Central memory CD8-positive, alpha-beta T cell (primary cell): ENCODE data around the gene ARHGAP24.

Experiments used
- ATAC-seq: fragments of 150-1000 bp; cut with Tn5 transposase; replicated peaks from 2 replicates; pipeline ENCODE4 v1.10.0; 2022; ENCODE audit warnings: mild to moderate bottlenecking, moderate FRiP score, moderate number of reproducible peaks; ENCODE audit not compliant: poor library complexity, severe bottlenecking; ENCODE audit errors: extremely low read depth
- DNase-seq, 2 donors: peaks; one replicate each; pipeline ENCODE4 v3.0.0; 2021; ENCODE audit warnings: low spot score in 2 of 2
- H3K27ac Mint-ChIP-seq: one replicate; pipeline ENCODE4 v1.8.0; 2022; ENCODE audit warnings: low read depth, mild to moderate bottlenecking, moderate library complexity, mixed read lengths
- H3K27me3 Mint-ChIP-seq: one replicate; pipeline ENCODE4 v1.8.0; 2022; ENCODE audit warnings: mixed read lengths
- H3K36me3 Mint-ChIP-seq: one replicate; pipeline ENCODE4 v1.8.0; 2022; ENCODE audit warnings: mild to moderate bottlenecking, moderate library complexity, mixed read lengths; ENCODE audit not compliant: insufficient read depth
- H3K4me1 Mint-ChIP-seq: one replicate; pipeline ENCODE4 v1.8.0; 2022; ENCODE audit warnings: mixed read lengths
- H3K4me3 Mint-ChIP-seq: one replicate; pipeline ENCODE4 v1.8.0; 2022; ENCODE audit warnings: mild to moderate bottlenecking, moderate library complexity, mixed read lengths
- H3K9me3 Mint-ChIP-seq: one replicate; pipeline ENCODE4 v1.8.0; 2022; ENCODE audit warnings: mixed read lengths

Gene ARHGAP24

DNA sequence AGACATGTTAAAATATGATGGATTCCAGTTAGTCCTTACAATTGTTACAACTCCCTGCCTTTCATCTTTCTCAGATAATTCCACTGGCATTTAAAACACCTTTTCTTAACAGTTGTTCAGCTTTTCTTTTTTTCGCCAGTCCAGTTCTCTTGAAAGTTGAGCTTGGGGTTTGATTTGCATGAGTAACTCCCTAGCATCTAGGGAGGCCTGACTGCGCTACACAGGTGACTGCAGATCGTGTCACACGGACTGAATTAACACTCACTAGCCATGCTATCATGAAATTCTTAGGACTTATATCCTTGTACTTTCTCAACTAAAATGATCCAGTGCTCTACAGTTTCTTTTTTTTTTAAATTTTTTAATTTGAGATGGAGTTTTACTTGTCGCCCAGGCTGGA, 69.8 kb downstream of the ARHGAP24 start:
- ATAC-seq = no peak

DNA sequence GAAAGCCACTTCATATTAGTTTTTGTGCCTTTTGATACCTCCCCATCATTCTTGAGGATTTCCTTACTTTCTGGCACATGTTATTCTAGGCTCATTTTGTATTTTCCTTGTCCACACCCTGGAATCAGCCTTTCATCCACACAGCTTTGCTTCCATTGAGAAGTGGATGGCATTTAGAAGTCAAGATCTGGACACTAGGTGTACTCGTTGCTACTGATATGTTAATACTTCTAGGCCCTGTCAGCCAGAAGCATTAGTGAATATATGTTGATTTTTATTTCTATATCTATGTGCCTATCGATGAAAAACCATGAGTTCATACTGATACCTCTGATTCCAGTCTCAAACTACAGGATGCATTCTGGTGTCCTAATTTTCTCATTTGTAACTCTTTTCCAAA, 73.2 kb downstream of the ARHGAP24 start:
- ATAC-seq (no peak), DNase-seq (no peak)
- Mint-ChIP-seq H3K4me1 (no peaks in the 10 kb centered on the region), H3K9me3 (peaks cover 11% of the 10 kb centered on the region), H3K36me3 (no peaks in the 10 kb centered on the region), H3K4me3 (no peak overlapping the region), H3K27me3 (no peaks in the 10 kb centered on the region), H3K27ac (no peak overlapping the region)

More for the DNA sequence above, 69.8 kb downstream of the ARHGAP24 start:
- Mint-ChIP-seq H3K9me3 (peaks cover 6% of the 10 kb centered on the region), H3K4me3 (no peak overlapping the region), H3K27me3 (no peaks in the 10 kb centered on the region), H3K27ac (no peak overlapping the region), H3K36me3 (no peaks in the 10 kb centered on the region), H3K4me1 (no peaks in the 10 kb centered on the region)
- DNase-seq = no peak

- H3K4me1 Mint-ChIP-seq = no peaks in the 10 kb centered on the region
- no peaks in the 10 kb centered on the region for H3K36me3 Mint-ChIP-seq
- H3K9me3 Mint-ChIP-seq = peaks cover 10% of the 10 kb centered on the region
- no peak overlapping the region for H3K27ac Mint-ChIP-seq
- H3K4me3 Mint-ChIP-seq = no peak overlapping the region
- no peaks in the 10 kb centered on the region for H3K27me3 Mint-ChIP-seq
- ATAC-seq (no peak), DNase-seq (no peak)
These were observed 73.9 kb downstream of the ARHGAP24 start for GRCh38 chr4:85548841-85549240.

GRCh38 chr4:85555206-85555605, 80.3 kb downstream of the ARHGAP24 start:
- Mint-ChIP-seq H3K4me1 (no peaks in the 10 kb centered on the region), H3K9me3 (peaks cover 18% of the 10 kb centered on the region), H3K27me3 (no peaks in the 10 kb centered on the region), H3K27ac (no peak overlapping the region), H3K4me3 (no peak overlapping the region), H3K36me3 (no peaks in the 10 kb centered on the region)
- DNase-seq = no peak
- ATAC-seq = no peak

GRCh38 chr4:85556283-85556682, 81.3 kb downstream of the ARHGAP24 start:
- no peak for ATAC-seq
- Mint-ChIP-seq H3K9me3 (peaks cover 23% of the 10 kb centered on the region), H3K4me1 (no peaks in the 10 kb centered on the region), H3K36me3 (no peaks in the 10 kb centered on the region), H3K4me3 (no peak overlapping the region), H3K27ac (no peak overlapping the region), H3K27me3 (no peaks in the 10 kb centered on the region)
- no peak for DNase-seq

DNA sequence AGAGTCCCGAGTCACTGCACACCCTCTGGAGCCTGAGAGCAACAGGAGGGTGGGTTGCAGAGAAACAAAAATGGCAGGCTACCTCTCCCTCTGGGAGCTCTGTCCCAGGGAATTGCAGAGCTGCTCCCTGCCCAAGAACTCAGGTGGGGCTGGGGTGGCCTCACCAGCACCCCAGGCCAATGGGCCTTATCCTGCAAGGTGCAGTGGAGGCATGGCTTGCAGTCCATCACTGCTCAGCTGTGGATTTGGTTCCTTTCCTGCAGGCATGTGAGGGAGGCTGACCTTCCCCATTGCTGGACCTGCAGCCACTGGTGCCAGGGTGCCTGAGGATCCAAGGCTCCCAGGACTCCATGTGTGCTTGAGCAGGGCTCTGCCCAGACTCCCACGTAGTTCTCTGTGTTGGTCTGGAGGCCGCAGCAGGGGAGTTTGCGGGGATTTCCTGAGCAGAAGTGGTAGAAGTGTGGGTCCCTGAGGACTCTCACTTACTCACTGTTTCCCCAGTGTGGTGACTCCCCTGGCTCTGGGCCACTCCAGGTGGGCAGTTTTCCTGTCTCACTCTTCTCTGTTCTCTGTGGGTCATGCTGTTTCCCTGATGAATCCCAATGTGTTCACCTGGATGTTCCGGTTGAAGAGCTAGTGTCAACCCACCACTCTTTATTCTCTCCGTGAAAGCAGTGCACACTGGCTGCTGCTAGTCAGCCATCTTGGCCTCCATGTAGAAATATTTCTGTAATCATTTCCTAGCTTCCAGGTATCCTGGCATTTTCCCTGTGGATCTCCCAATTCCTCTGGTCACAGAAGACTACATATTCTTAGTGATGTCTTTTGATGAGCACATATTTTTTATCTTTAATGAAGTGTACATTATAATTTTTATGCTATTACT, 82.3 kb downstream of the ARHGAP24 start:
- no peaks in the 10 kb centered on the region for H3K4me1 Mint-ChIP-seq
- no peak for DNase-seq
- H3K27ac Mint-ChIP-seq = no peak overlapping the region
- no peak for ATAC-seq
- H3K27me3 Mint-ChIP-seq = no peaks in the 10 kb centered on the region
- H3K4me3 Mint-ChIP-seq = no peak overlapping the region
- peaks cover 23% of the 10 kb centered on the region for H3K9me3 Mint-ChIP-seq
- no peaks in the 10 kb centered on the region for H3K36me3 Mint-ChIP-seq

DNA sequence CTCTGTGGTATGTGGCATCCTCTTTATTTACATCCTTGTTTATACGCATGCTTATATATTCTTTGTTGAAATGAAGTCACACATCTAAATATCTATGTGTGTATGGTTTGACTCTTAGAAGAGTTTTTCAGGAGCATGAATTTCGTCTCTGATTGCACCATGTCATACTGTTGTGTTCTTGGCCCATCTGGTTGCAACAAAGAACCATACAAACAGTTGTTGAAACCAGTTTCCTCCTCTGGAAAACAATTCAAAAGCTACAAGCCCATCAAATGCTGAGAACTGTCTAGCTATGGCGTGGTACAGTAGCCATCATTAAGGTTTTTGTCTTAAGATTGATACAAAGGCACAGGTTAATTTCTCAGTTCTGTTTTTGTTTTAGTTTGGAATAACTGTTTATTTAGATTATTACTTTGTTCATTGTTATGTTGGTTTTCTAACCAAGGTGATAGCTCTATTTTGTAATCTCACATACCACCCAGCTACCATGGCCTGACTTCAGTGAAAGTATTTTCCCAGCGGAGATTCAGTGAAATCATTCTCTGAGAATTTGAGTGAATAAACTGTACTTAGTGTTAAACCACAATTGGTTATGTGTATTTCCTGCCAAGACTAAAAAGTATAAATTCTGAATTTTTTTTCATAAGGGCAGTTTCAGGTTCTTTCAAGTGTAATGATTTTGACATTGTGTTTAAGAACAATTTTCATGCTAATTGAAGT, 91.0 kb downstream of the ARHGAP24 start:
- peaks cover 8% of the 10 kb centered on the region for H3K9me3 Mint-ChIP-seq
- ATAC-seq (no peak), DNase-seq (no peak)
- H3K4me3 Mint-ChIP-seq = no peak overlapping the region
- no peaks in the 10 kb centered on the region for H3K4me1 Mint-ChIP-seq
- no peaks in the 10 kb centered on the region for H3K36me3 Mint-ChIP-seq
- no peak overlapping the region for H3K27ac Mint-ChIP-seq
- H3K27me3 Mint-ChIP-seq = no peaks in the 10 kb centered on the region

GRCh38 chr4:85569730-85570299, 94.9 kb downstream of the ARHGAP24 start:
- Mint-ChIP-seq H3K27me3 (no peaks in the 10 kb centered on the region), H3K4me3 (no peak overlapping the region), H3K27ac (no peak overlapping the region), H3K9me3 (no peaks in the 10 kb centered on the region), H3K36me3 (no peaks in the 10 kb centered on the region), H3K4me1 (no peaks in the 10 kb centered on the region)
- DNase-seq (no peak), ATAC-seq (no peak)

GRCh38 chr4:85570388-85570787, 95.4 kb downstream of the ARHGAP24 start:
- H3K27me3 Mint-ChIP-seq = no peaks in the 10 kb centered on the region
- H3K9me3 Mint-ChIP-seq = no peaks in the 10 kb centered on the region
- H3K36me3 Mint-ChIP-seq = no peaks in the 10 kb centered on the region
- no peak overlapping the region for H3K27ac Mint-ChIP-seq
- H3K4me3 Mint-ChIP-seq = no peak overlapping the region
- no peaks in the 10 kb centered on the region for H3K4me1 Mint-ChIP-seq
- no peak for ATAC-seq
- DNase-seq = no peak

GRCh38 chr4:85571008-85571407, 96.1 kb downstream of the ARHGAP24 start:
- DNase-seq = no peak
- Mint-ChIP-seq H3K4me1 (no peaks in the 10 kb centered on the region), H3K27me3 (no peaks in the 10 kb centered on the region), H3K4me3 (no peak overlapping the region), H3K27ac (no peak overlapping the region), H3K9me3 (no peaks in the 10 kb centered on the region), H3K36me3 (no peaks in the 10 kb centered on the region)
- no peak for ATAC-seq

- Mint-ChIP-seq H3K36me3 (no peaks in the 10 kb centered on the region), H3K4me3 (no peak overlapping the region), H3K27ac (no peak overlapping the region), H3K9me3 (no peaks in the 10 kb centered on the region), H3K27me3 (no peaks in the 10 kb centered on the region), H3K4me1 (no peaks in the 10 kb centered on the region)
- ATAC-seq (no peak), DNase-seq (no peak)
These were observed 98.3 kb downstream of the ARHGAP24 start for GRCh38 chr4:85573270-85573669.

GRCh38 chr4:85577307-85577706, 102.4 kb downstream of the ARHGAP24 start:
- Mint-ChIP-seq H3K4me3 (no peak overlapping the region), H3K9me3 (peaks cover 4% of the 10 kb centered on the region), H3K36me3 (no peaks in the 10 kb centered on the region), H3K27ac (no peak overlapping the region), H3K4me1 (no peaks in the 10 kb centered on the region), H3K27me3 (no peaks in the 10 kb centered on the region)
- DNase-seq = no peak
- no peak for ATAC-seq

DNA sequence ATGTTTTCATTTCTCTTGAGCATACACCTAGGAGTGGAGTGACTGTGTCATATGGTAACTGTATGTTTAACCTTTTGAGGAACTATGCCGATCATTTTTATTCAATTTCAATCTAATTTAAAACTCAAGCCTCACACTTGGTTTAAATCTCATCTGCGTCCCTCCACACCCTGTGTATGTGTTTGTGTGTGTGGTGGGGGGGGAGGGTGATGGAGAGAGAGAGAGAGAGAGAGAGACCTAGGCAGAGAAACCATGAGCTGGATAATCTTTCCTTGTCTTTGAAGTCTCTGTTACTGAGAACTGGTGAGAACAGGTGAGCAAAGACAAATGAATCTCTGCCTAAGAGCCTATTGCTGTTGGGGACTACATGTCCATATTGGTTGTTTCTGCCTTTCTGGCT, 105.0 kb downstream of the ARHGAP24 start:
- ATAC-seq (no peak), DNase-seq (no peak)
- Mint-ChIP-seq H3K9me3 (peaks cover 4% of the 10 kb centered on the region), H3K4me3 (no peak overlapping the region), H3K27ac (no peak overlapping the region), H3K27me3 (no peaks in the 10 kb centered on the region), H3K4me1 (no peaks in the 10 kb centered on the region), H3K36me3 (no peaks in the 10 kb centered on the region)
